ENCODE data around the gene SPATA31C1. TPM values are rescaled to one million over a fixed set of nuclear protein-coding genes. Genes with fewer than 3 reads are reported as not detected.

Gene SPATA31C1
- total RNA-seq, 1 experiment from 2014 or later: not detected

DNA sequence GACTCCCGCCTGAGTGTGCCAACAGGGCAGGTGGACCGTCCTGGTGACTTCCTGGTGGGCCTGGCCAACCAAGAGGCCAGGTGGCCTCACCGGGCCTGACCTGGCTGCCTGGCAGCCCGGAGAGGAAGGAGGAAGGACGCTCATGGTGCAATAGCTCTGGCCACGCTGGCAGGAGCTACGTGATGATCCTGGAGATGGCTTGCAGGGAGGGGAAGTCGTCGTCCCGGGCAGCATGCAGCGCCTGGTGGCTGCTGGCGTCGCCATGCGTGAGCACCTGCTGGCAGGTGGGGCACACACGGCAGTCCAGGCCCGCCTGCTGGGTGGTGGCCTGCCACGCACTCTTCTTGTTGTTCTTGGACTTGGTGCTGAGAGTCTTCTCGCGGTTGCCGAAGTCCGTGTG lies 26.3 kb downstream of the SPATA31C1 start:
- ATAC-seq (no peak), DNase-seq (no peak)
- no peak overlapping the region for H3K4me2 ChIP-seq (ENCODE audit: low read length)
- intact Hi-C loops (cut with micrococcal nuclease): no loop called here
- H3K36me3 ChIP-seq (ENCODE audit: low read depth, low read length): no peaks in the 10 kb centered on the region
- TF ChIP-seq, protein P1, sequence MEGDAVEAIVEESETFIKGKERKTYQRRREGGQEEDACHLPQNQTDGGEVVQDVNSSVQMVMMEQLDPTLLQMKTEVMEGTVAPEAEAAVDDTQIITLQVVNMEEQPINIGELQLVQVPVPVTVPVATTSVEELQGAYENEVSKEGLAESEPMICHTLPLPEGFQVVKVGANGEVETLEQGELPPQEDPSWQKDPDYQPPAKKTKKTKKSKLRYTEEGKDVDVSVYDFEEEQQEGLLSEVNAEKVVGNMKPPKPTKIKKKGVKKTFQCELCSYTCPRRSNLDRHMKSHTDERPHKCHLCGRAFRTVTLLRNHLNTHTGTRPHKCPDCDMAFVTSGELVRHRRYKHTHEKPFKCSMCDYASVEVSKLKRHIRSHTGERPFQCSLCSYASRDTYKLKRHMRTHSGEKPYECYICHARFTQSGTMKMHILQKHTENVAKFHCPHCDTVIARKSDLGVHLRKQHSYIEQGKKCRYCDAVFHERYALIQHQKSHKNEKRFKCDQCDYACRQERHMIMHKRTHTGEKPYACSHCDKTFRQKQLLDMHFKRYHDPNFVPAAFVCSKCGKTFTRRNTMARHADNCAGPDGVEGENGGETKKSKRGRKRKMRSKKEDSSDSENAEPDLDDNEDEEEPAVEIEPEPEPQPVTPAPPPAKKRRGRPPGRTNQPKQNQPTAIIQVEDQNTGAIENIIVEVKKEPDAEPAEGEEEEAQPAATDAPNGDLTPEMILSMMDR (conservative IDR thresholded peaks at IDR 0.05; ENCODE audit: low read depth, low read length): no peak
- TF ChIP-seq EZH2phosphoT487 (IDR thresholded peaks at IDR 0.05; ENCODE audit: borderline replicate concordance, low read length) (no peak), EZH2 (IDR thresholded peaks at IDR 0.05; ENCODE audit: low read length, unreplicated experiment) (no peak)
- H3K9me3 ChIP-seq (ENCODE audit: low read length): no peaks in the 10 kb centered on the region
- ChIA-PET CTCF (no interaction called here), POLR2A (ENCODE audit: unreplicated experiment) (no interaction called here)
- H3K9me2 ChIP-seq (replicated peaks; ENCODE audit: low read length): no peaks in the 10 kb centered on the region
- H3K9ac ChIP-seq (ENCODE audit: low read length): no peak overlapping the region
- no peaks in the 10 kb centered on the region for H4K20me1 ChIP-seq (ENCODE audit: low read length)
- no peak overlapping the region for H3K4me3 ChIP-seq (ENCODE audit: low read length)
- BruUV-seq (replicated peaks): no TSS peak
- H3K4me1 ChIP-seq (ENCODE audit: insufficient read depth, low read length): no peaks in the 10 kb centered on the region
- H3K27ac ChIP-seq (ENCODE audit: low read length): no peak overlapping the region
- H3K79me2 ChIP-seq (ENCODE audit: low read length): no peaks in the 10 kb centered on the region
- no peaks in the 10 kb centered on the region for H3F3A ChIP-seq (ENCODE audit: low read length, unreplicated experiment)
- H3K27me3 ChIP-seq (ENCODE audit: low read length): no peaks in the 10 kb centered on the region
- H2AFZ ChIP-seq (ENCODE audit: low read length): no peak overlapping the region

DNA sequence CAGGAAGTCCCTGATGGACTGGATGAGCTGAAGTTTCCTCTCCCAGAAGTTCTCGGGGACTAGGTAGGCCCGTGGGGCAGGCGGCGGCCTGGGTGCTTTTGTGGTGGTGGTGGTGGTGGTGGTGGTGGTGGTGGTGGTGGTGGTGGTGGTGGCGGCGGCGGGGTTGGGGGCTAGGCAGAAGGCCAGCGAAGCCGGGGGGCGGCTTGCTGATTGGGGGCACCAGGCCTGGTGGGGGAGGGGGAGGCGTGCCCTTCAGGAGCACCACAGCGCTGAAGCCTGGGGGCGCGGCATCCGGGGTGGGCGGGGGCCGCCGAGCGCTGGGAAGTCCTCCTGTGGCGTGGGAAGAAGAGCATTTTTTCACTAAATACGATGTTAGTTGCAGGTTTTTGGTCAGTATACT lies 26.9 kb downstream of the SPATA31C1 start:
- POLR2A ChIA-PET (ENCODE audit: unreplicated experiment): no interaction called here
- Histone ChIP-seq H3K4me1 (ENCODE audit: insufficient read depth, low read length) (no peaks in the 10 kb centered on the region), H3K9me2 (replicated peaks; ENCODE audit: low read length) (no peaks in the 10 kb centered on the region), H3K9me3 (ENCODE audit: low read length) (no peaks in the 10 kb centered on the region), H3K27ac (ENCODE audit: low read length) (no peak overlapping the region), H3K9ac (ENCODE audit: low read length) (no peak overlapping the region), H2AFZ (ENCODE audit: low read length) (no peak overlapping the region), H3K79me2 (ENCODE audit: low read length) (no peaks in the 10 kb centered on the region), H3K4me3 (ENCODE audit: low read length) (no peak overlapping the region), H3F3A (ENCODE audit: low read length, unreplicated experiment) (no peaks in the 10 kb centered on the region), H4K20me1 (ENCODE audit: low read length) (no peaks in the 10 kb centered on the region), H3K36me3 (ENCODE audit: low read depth, low read length) (no peaks in the 10 kb centered on the region), H3K4me2 (ENCODE audit: low read length) (no peak overlapping the region), H3K27me3 (ENCODE audit: low read length) (no peaks in the 10 kb centered on the region)
- CTCF ChIA-PET: no interaction called here
- TF ChIP-seq EZH2 (IDR thresholded peaks at IDR 0.05; ENCODE audit: low read length, unreplicated experiment) (no peak), EZH2phosphoT487 (IDR thresholded peaks at IDR 0.05; ENCODE audit: borderline replicate concordance, low read length) (no peak)
- TF ChIP-seq, protein P1 (conservative IDR thresholded peaks at IDR 0.05; ENCODE audit: low read depth, low read length): no peak
- no TSS peak for BruUV-seq (replicated peaks)
- ATAC-seq (no peak), DNase-seq (no peak)
- intact Hi-C loops (cut with micrococcal nuclease): no loop called here

DNA sequence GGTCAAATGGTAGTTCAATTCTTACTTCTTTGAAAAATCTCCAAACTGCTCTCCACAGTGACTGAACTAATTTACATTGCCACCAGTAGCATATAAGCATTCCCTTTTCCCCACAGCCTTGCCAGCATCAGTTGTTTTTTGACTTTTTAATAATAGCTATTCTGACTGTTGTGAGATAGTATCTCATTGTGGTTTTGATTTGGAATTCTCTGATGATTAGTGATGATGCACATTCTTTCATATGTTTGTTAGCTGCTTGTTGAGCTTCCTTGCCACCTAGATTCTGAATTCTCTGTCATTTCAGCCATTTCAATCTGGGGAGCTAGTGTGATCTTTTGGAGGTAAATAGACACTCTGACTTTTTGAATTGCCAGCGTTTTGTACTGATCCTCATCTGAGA lies 32.5 kb downstream of the SPATA31C1 start:
- H3K9ac ChIP-seq (ENCODE audit: low read length): no peak overlapping the region
- BruUV-seq (replicated peaks): no TSS peak
- DNase-seq (peak; percentile 19), ATAC-seq (no peak)
- intact Hi-C loops (cut with micrococcal nuclease): loop anchor here (10.0 kb wide), 1 partner anchor 1055 kb away; no protein-coding TSS in a partner anchor
- H3K4me2 ChIP-seq (ENCODE audit: low read length): no peak overlapping the region
- no peaks in the 10 kb centered on the region for H3K27me3 ChIP-seq (ENCODE audit: low read length)
- H2AFZ ChIP-seq (ENCODE audit: low read length): no peak overlapping the region
- no peak overlapping the region for H3K27ac ChIP-seq (ENCODE audit: low read length)
- H4K20me1 ChIP-seq (ENCODE audit: low read length): no peaks in the 10 kb centered on the region
- H3F3A ChIP-seq (ENCODE audit: low read length, unreplicated experiment): no peaks in the 10 kb centered on the region
- ChIA-PET POLR2A (ENCODE audit: unreplicated experiment) (no interaction called here), CTCF (no interaction called here)
- no peaks in the 10 kb centered on the region for H3K9me2 ChIP-seq (replicated peaks; ENCODE audit: low read length)
- no peaks in the 10 kb centered on the region for H3K36me3 ChIP-seq (ENCODE audit: low read depth, low read length)
- TF ChIP-seq EZH2phosphoT487 (IDR thresholded peaks at IDR 0.05; ENCODE audit: borderline replicate concordance, low read length) (no peak), EZH2 (IDR thresholded peaks at IDR 0.05; ENCODE audit: low read length, unreplicated experiment) (no peak)
- TF ChIP-seq, protein P1 (conservative IDR thresholded peaks at IDR 0.05; ENCODE audit: low read depth, low read length): no peak
- no peaks in the 10 kb centered on the region for H3K9me3 ChIP-seq (ENCODE audit: low read length)
- no peaks in the 10 kb centered on the region for H3K4me1 ChIP-seq (ENCODE audit: insufficient read depth, low read length)
- no peak overlapping the region for H3K4me3 ChIP-seq (ENCODE audit: low read length)
- H3K79me2 ChIP-seq (ENCODE audit: low read length): no peaks in the 10 kb centered on the region

All from PC-3 (cell line).